ENCODE results near the gene XPO1.
"Not testable (repeated sequence)": the region's sequence is repeated elsewhere in the genome, so short reads cannot be mapped to it uniquely, and the experiment has no call there.

Gene XPO1

DNA sequence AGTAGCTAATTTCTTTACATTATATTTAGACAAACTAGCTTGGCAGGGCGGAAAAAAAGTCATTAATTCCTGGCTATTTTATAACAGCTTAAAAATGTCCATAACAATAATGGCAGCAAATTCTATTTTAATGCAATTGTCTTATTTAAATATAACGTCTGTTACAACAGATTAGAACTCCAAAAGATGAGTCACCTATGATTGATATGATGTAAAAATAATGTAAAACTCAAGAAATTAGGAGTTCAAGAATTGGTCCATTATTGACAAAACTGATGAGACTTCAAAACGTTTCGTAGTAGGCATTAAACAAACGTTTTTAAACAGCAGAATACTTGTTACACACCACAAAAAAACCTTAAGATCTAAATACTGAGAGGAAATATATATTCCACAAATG lies 2.7 kb downstream of the XPO1 start:
- in situ Hi-C loops (cut with HindIII; ENCODE audit: low sequenced_read_pairs): no loop called here

DNA sequence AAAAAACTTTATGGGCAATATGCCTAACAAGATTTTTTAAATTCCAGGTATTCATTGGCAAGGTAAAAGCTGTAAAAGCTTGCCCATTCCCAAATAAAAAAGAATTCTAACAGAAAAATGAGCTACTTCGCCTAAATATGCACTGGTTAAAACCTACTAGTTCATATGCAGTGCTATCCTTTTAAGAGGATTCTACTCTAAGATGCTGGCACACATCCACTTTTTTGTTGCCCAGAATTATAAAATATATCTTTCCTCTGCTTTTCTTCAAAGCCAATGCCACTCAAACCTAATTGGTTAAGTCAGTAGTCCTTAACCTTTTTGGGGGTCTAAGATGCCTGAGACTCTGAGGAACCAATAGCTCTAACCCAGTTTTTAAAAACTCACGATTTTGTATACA lies 3.2 kb downstream of the XPO1 start:
- in situ Hi-C loops (cut with HindIII; ENCODE audit: low sequenced_read_pairs): no loop called here

DNA sequence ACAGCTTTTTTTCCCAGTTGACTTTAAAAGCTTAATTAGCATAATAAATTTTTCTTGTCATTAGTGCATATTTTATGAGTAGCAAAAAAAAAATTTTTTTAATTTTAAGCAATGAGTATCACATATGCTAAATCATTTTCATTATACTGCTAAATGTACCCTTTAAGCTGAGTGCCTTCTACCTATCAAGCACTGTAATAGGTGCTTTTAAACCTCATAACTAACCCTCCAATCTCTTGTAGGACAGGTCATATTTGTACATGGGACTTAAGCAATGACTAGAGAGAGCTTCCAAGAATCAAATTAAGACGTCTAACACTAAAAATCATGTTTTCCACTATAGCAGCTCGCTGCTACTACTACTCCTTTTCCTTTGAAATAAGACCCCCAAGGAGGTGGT lies 7.4 kb downstream of the XPO1 start:
- in situ Hi-C loops (cut with HindIII; ENCODE audit: low sequenced_read_pairs): no loop called here

DNA sequence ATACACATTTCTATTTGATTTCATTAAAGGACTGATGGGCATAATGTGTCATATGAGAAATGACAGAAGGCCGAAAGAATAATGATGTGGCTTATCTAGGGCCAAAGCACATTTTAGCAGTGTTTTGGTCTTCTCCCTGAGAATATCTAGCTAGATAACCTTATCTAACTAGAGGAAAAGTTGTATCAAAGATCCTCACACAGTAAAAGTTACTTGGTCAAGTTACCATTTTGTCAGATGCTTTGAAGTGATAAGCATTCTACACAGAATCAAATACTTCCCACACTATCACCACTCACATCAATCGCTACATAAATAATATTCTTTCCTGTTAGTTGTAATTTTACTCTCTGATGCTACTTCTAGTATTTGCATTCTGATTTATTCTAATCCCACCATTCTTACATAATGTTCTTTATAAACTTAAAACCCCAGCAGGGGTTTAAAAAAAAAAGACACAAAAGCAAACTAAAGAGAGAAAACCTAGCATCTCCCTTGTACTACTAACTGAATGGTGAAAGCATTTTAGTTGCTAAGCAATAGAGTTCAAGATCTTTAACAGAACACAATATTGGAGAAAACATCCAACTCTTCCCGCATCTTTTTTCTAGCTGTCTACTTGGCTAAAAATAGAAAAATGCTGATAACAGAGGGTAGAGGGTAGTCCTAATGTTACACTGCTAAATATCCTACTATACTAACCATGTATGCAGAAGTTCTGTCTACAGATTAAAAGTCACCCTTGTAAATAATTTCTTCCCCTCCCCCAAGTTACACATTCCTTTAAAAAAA lies 8.0 kb downstream of the XPO1 start:
- in situ Hi-C loops (cut with HindIII; ENCODE audit: low sequenced_read_pairs): no loop called here

DNA sequence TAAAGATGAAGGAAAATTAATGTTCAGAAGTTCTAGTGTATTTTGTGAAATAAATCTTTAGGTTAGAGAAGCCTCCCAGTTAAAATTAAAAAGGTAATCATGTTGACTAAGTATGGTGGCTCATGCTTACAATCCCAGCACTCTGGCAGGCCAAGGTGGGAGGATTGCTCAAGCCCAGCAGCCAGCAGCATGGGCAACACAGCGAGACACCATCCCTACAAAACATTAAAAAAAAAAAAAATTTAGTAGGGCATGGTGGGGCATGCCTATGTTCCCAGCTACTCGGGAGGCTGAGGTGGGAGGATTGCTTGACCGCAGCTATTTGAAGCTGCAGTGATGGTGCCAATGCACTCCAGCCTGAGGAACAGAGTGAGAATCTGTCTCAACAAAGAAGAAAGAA lies 17.9 kb downstream of the XPO1 start:
- in situ Hi-C loops (cut with HindIII; ENCODE audit: low sequenced_read_pairs): no loop called here

DNA sequence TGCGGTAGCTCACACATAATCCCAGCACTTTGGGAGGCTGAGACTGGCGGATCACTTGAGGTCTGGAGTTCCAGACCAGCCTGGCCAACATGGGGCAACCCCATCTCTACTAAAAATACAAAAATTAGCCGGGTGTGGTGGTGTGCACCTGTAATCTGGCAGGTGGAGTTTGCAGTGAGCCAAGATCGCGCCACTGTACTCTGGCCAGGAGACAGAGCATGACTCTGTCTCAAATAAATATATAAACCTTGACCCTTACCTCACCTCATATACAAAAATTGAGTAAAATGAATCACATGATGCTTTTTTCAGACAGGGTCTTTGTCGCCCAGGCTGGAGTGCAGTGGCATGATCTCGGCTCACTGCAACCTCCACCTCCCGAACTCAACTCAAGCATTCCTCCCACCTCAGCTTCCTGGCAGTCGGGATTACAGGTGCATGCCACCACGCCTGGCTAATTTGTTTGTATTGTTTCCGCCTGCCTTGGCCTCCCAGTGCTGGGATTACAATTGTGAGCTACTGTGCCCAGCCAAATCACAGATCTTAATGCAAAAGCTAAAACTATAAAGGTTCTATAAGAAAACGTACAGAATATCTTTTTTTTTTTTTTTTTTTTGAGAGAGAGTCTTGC lies 25.3 kb downstream of the XPO1 start:
- in situ Hi-C loops (cut with HindIII; ENCODE audit: low sequenced_read_pairs): no loop called here

DNA sequence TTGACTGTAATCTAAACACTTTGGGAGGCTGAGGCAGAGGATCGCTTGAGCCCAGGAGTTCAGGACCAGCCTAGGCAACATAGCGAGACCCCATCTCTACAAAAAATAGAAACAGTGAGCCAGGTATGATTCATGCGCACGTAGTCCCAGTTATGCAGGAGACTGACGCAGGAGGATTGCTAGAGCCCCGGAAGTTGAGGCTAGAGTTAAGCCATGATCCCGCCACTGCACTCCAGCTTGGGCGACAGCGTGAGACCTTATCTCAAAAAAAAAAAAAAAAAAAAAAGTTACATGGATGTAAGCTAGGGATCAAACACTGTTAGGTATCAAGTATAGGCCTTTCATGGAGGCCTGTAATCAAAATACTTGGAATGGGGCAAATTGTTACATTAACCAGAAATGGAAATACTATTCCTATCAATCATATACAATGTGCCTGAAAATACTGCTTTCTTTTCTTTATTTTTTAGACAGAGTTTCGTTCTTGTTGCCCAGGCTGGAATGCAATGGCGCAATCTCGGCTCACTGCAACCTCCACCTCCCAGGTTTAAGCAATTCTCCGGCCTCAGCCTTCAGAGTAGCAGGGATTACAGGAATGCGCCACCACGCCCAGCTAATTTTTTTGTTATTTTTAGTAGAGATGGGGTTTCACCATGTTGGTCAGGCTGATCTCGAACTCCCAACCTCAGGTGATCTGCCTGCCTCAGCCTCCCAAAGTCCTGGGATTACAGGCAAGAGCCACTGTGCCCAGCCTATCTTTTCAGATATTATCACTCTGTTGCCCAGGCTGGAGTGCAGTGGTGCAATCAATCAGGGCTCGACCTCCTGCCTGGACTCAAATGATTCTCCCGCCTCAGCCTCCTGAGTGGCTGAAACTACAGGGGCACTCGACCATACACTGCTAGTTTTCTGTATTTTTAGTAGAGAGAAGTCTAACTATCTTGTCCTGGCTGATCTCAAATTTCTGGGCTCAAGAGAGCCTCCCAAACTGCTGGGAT lies 27.2 kb downstream of the XPO1 start:
- in situ Hi-C loops (cut with HindIII; ENCODE audit: low sequenced_read_pairs): no loop called here

DNA sequence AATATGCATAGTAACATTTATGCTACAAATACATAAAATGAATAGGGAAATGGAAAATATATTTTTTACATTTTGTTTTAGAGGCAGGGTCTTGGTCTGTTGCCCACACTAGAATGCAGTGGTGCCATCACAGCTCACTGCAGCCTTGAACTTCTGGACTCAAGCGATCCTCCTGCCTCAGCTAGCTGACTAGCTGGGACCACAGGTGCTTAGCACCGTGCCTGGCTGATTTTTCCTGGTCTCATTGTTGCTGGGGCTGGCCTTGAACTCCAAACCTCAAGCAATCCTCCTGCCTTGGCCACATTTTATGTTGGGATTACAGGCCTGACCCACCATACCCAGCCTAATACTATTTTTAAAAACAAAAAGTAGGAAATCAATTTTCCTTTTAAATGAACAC lies 33.2 kb downstream of the XPO1 start:
- in situ Hi-C loops (cut with HindIII; ENCODE audit: low sequenced_read_pairs): no loop called here

DNA sequence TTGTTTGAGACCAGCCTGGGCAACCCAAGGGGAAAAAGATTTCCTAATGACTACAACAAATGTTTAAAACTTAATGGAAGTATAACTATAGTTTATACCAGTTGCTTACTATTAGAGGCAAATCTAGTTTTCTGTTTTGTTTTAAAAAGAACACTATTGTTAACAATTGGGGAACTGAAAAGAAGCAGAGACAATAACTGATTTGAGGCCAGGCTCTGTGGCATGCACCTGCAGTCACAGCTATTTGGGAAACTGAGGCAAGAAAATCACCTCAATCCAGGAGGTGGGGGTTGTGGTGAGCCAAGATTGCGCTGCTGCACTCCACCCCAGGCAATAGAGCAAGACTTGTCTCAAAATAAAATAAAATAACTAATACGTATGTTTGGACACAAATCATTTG lies 39.1 kb downstream of the XPO1 start:
- in situ Hi-C loops (cut with HindIII; ENCODE audit: low sequenced_read_pairs): no loop called here

DNA sequence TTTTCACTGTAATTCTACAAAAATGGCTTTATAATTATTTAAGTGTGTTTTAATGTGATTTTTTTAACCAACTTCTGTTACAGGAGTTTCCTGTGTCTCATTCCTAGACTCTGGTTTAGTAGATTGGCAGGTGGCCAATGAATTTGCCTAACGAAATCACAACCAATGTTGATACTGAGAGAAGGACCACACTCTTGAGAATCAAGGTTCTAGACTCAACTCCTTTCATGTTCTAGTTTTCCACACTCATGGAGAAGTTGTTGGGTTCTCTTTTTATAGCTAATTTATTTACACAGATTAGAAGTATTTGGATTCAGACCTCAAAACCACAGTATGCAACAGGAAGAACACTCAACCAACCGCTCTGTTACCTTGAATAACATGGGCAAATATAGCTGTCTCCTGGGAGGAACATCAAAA lies 44.6 kb downstream of the XPO1 start:
- in situ Hi-C loops (cut with HindIII; ENCODE audit: low sequenced_read_pairs): no loop called here

DNA sequence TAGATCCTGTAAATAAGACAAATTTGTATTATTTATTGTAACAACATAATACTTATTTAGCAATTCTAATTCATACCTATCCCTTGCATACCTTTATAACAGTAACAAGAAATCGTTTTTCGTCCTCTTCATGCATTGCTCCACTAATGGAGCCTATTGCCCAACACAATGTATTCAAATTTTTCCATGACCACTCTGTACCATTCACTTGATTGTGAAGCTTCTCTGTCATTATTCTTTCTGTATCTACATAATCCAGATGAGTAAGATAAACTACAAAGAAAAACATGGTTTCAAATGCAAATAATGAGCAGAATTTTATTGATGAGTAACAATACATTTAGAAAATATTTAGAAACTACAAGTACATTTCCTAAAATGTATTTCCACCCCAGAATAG lies 45.7 kb downstream of the XPO1 start:
- in situ Hi-C loops (cut with HindIII; ENCODE audit: low sequenced_read_pairs): no loop called here

DNA sequence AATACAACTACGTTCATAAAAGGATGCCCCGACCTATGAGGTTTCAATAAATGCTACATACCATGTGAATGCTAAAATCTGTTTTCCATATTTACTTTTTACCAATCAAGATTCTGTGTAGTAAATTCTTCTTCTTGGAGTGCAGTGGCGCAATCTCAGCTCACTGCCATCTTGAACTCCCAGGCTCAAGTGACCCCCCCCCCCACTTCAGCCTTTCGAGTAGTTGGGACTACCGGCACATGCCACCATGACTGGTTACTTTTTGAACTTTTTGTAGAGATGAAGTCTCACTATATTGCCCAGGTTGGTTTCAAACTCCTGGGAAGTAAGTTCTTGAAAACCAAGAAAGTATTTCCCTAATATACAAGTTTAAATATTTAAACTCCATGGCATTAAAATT lies 52.9 kb downstream of the XPO1 start:
- in situ Hi-C loops (cut with HindIII; ENCODE audit: low sequenced_read_pairs): no loop called here

DNA sequence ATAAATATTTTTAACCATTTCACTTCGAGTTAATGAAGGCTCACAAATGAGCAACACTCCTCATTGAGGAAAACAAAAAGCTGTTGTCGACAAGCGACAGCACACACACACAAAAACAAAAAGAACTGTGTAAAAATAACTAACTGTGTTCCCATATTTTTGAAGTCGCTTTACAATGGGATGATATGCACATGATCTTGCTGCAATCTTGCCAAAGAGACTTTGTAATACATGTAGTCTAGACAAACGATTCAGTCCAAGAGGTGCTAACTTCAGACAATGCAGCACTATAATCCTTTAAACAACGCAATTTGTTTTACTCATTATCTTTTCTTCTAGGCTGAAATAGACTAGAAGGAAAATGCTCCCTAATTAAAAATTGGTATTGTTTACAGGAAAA lies 60.1 kb downstream of the XPO1 start:
- in situ Hi-C loops (cut with HindIII; ENCODE audit: low sequenced_read_pairs): no loop called here

DNA sequence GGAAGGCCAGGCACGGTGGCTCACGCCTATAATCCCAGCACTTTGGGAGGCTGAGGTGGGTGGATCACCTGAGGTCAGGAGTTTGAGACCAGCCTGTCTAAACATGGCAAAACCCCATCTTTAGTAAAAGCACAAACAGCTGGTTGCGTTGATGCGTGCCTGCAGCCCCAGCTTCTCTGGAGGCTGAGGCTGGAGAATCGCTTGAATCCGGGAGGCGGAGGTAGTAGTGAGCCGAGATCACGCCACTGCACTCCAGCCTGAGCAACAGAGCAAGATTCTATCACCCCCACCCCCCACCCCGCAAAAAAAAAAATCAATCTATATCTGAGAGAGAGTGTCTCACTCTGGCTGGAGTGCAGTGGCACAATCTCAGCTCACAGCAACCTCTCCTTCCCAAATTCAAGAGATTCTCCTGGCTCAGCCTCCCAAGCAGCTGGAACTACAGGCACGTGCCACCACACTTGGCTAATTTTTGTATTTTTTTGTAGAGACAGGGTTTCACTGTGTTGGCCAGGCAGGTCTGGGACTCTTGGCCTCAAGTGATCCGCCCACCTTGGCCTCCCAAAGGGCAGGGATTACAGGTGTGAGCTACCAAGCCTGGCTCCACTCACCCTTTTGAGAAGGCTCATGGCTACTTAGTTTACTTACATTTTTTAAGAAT lies 61.1 kb downstream of the XPO1 start:
- in situ Hi-C loops (cut with HindIII; ENCODE audit: low sequenced_read_pairs): not testable (repeated sequence)

DNA sequence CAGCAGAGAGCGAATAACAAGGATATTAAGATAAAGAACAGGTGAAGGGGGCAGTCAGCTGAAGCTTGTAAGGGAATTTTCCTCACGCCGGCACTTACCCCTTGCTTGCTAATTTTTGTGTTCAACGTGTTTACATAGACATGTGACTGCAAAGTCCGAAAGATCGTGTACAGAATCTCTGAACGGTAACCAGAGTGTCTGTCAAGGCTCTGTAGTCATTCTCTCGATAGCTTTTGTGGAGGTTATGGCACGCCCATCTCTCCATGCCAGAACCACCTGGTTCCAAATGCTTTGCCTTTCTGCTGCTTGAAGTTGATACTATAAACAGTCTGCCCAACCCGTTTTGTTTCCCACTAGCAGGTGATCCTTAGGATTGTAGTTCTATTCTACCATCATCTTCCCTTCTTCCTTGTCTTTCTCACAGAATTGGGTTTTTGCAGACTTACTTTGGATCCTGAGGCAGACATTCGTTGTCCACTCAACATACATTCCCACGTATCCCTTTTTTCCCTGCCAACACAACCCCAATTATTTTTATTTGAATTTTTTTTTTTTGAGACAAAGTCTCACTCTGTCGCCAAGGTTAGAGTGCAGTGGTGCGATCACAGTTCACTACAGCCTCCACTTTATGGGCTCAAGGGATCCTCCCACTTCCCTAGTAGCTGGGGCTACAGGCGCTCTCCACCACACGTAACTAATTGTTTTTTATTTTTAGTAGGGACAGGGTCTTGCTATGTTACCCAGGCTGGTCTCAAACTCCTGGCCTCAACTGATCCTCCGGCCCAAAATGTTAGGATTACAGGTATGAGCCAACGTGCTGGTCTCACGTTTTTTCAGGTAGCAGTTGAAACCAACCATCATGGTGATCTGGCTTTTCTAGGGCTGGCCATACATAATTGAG lies 66.0 kb downstream of the XPO1 start:
- in situ Hi-C loops (cut with HindIII; ENCODE audit: low sequenced_read_pairs): no loop called here

DNA sequence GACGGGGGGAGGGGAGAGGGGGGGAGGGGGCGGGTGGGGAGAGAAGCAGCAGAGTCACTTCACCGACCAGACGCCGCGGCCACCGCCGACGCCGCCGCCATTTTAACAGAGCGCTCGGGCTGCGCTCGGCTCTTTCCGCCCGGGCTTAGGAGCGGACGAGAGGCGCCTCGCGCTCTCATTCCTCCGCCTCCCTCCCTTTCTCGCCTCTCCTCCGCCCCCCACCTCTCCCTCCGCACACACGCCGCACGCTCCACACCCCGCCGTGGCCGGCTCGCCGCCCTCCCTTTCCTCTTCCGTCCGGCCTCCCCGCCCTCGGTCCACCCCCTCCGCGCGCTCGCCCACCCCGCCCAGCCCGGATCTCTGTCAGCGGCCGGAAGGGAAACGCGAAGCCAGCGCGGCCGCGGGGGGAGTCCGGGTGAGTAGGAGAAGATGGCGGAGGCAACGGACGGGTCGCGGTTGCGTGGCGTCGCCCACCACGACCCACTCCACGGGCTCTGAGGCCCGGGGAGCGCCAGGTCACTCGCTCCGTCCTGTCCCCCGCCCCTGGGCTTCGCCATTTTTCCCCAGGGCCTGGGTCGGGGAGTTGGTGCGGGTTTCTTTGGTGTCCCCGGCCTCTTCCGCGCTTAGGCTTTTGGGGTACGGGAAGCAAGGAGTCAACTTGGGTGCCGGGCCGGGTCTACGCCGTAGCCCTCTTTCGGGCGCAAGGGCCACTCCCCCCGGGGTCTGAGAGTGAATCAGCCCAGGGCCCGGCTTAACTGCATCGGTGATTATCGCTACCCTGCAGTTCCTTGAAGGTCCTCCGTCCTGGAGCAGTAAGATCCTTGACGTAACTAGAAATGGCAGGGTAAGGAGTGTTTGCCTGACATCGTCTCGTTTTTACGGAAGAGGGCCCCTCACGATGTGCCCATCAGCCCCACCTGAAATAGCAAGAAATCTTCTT lies 66.9 kb downstream of the XPO1 start, which contains the start of gene USP34:
Gene USP34 (minus strand): TSS at position 123 of the 940 bp plus-strand sequence. CDS start 395 bp downstream, outside the sequence.
- in situ Hi-C loops (cut with HindIII; ENCODE audit: low sequenced_read_pairs): no loop called here

DNA sequence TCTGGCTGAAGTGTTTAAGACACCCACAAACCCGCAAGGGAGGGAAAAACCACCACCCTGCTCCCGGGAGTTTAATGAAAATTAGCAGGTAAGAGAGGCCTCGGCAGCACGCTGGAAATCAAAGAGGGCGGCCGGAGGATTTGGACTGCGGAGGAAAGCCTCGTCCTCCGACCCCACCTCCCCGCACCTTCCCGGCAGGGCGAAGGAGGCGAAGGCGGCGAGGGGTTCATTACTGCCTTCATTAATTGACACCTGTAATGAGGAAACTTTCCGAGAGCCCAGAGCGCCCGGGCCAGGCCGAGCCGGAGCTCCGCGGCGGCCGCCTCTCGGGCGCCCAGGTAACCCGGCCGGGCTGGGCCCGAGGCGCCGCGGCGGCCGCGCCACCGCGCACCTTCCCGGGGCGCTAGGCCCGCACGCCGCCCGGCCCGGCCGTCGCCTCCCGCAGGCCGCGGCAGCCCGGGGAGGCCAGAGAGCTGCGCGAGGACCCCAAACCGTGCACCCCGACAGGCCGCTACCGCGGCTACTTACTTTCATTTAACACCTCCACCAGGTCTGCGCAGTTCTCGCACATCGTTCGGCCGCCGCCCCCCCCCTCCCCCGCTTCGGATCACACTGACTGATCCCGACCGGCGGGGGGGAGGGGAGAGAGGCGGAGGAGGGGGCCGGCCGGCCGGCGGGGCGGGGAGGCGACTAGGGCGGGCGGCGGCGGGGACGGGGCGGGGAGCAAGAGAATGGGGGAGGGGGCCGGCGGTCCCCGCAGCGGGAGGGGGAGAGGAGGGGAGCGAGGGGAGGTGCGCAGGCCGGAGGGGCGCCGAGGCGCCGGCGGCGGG lies 67.8 kb downstream of the XPO1 start:
- in situ Hi-C loops (cut with HindIII; ENCODE audit: low sequenced_read_pairs): no loop called here
